Activated CD8-positive, alpha-beta memory T cell treated with anti-CD3 and anti-CD28 coated beads, Interleukin-2, amount 50 U/mL, for 4 hours (primary cell): Measurements from ENCODE around the gene MAPKAPK2.
"Not testable (repeated sequence)": the region's sequence is repeated elsewhere in the genome, so short reads cannot be mapped to it uniquely, and the experiment has no call there.

Experiments
- DNase-seq: peaks from one replicate; pipeline ENCODE4 v3.0.0-alpha.2; 2020

The MAPKAPK2 gene

GRCh38 chr1:206684478-206685333 lies at the start of gene MAPKAPK2:
MAPKAPK2 (plus strand) TSS chr1:206684905; CDS start chr1:206685230, 325 bp downstream.
- peak; percentile 75 for DNase-seq

GRCh38 chr1:206635080-206635977 lies 49.4 kb upstream of the MAPKAPK2 start, which contains the start of gene DYRK3:
DYRK3 (plus strand) TSS chr1:206635536; CDS start chr1:206635704, 168 bp downstream.
- DNase-seq: peak; percentile 93

- DNase-seq: no peak
Measured at GRCh38 chr1:206635978-206636345, 48.7 kb upstream of the MAPKAPK2 start.

DNA sequence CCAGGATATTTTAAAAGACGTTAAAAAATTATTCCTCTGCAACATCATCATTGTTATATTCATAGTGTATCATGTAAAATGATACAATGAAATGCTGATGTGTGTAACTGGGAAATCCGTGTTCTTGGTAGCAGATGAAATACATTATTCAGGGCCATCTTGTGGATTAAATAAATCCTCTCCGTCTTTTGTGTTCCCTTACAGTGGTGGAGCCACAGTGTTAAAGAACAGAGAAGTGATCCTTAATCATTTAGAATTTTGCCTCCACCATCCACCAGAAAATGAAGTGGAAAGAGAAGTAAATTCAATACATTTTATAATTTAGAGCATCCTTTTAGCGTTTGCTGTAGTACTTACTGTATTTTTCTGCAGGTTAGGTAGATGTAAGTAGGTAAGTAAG lies 48.0 kb upstream of the MAPKAPK2 start:
- DNase-seq: no peak

GRCh38 chr1:206637605-206638004 lies 47.1 kb upstream of the MAPKAPK2 start:
- DNase-seq: no peak

DNA sequence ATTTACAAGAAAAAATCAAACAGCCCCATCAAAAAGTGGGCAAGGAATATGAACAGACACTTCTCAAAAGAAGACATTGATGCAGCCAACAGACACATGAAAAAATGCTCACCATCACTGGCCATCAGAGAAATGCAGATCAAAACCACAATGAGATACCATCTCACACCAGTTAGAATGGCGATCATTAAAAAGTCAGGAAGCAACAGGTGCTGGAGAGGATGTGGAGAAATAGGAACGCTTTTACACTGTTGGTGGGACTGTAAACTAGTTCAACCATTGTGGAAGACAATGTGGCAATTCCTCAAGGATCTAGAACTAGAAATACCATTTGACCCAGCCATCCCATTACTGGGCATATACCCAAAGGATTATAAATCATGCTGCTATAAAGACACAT lies 42.6 kb upstream of the MAPKAPK2 start:
- DNase-seq: not testable (repeated sequence)

GRCh38 chr1:206643118-206643698 lies 41.5 kb upstream of the MAPKAPK2 start:
- no peak for DNase-seq

DNA sequence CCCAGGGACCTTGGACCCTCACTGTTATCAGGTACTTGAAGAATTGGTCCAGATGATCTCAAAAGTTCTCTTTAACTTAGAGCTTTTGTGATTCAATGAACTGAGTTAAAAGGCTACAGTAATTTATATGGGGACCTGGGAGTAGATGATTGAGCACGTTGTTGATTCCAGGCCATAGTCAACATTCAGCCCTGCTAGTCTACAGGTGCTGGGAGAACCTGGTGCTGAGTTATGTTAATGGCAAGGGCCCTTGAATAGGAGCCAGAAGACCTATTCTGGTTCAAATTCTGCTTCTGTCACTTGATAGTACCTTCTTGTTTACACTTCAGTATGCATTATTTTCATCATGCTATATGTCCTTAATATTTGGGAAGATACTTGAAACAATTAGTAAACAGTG lies 38.2 kb upstream of the MAPKAPK2 start:
- DNase-seq: no peak

- no peak for DNase-seq
Measured at GRCh38 chr1:206647224-206647623, 37.5 kb upstream of the MAPKAPK2 start.

DNA sequence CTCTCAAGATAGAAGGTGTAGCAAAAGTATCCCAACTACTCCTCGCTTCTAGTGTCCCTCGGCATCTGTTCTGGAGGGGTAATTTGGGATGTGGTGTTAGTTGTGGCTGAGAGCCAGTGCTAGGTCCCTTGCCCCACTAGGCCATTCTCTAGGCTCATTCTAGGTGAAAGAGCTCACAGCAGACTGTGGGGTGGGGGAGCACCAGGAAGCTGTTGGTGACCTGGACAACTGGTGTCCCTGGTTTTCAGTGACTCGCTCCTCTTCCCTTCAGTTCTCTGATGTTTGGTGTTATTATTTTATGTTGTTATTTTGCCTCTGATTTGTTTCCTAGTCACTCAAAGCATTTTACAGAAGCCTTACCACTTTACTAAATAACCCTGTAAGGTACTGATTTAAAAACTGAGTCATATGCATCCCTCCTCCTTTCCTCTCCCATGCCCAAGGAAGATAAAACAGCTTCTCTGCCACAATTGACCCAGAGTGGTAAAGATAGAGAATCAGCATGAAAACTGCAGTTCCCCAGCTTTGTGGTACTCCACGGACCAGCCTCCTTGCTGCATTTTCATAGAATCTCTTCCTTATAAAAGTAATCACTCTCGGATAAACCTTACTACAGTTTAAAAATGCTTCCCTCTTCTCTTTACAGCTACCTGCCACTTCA lies 35.3 kb upstream of the MAPKAPK2 start:
- no peak for DNase-seq

GRCh38 chr1:206651014-206651413 lies 33.7 kb upstream of the MAPKAPK2 start:
- no peak for DNase-seq

GRCh38 chr1:206651958-206652890 lies 32.5 kb upstream of the MAPKAPK2 start:
- DNase-seq: no peak

- DNase-seq: no peak
Measured at GRCh38 chr1:206653715-206654459, 30.8 kb upstream of the MAPKAPK2 start.

- DNase-seq: no peak
Measured at GRCh38 chr1:206654828-206655227, 29.9 kb upstream of the MAPKAPK2 start.

DNA sequence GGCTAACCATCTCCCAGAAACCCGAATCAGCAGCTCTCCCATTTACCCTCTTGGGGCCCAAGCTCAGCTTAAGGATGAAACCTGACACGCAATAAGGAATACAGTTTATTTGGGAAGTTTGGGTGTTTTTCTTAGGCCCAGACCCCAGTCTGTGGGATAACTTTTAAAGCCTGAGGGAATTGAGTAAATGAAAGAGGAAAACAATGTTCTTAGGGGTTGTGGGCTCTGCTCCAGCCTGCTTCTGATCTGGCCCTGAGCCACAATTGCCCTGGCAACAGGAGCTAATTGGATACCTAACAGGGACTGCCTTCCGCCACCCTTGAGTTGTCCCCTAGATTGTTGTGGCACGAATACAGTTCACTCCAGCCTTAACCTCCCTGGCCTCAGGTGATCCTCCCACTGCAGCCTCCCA lies 29.2 kb upstream of the MAPKAPK2 start:
- no peak for DNase-seq

DNA sequence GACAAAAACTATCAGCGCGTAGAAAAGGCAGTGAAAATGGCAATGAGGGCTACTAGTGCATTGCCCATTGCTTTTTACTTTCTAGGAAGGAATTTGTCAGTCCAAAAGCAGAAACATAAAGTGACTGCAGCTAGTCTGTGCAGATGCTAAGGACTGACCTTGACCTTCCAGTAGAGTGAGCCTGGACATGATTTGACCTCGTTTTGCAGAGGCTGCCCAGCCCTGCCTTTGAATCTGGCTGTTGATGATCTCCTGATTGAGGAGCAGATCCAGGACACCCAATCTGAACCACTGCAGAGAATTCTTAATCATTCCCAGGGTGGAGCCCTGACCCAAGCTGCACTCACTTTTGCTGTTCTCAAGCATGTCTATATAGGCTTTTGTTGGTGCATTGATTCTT lies 27.8 kb upstream of the MAPKAPK2 start:
- DNase-seq: no peak

- DNase-seq: no peak
Measured at GRCh38 chr1:206657751-206658150, 27.0 kb upstream of the MAPKAPK2 start.

DNA sequence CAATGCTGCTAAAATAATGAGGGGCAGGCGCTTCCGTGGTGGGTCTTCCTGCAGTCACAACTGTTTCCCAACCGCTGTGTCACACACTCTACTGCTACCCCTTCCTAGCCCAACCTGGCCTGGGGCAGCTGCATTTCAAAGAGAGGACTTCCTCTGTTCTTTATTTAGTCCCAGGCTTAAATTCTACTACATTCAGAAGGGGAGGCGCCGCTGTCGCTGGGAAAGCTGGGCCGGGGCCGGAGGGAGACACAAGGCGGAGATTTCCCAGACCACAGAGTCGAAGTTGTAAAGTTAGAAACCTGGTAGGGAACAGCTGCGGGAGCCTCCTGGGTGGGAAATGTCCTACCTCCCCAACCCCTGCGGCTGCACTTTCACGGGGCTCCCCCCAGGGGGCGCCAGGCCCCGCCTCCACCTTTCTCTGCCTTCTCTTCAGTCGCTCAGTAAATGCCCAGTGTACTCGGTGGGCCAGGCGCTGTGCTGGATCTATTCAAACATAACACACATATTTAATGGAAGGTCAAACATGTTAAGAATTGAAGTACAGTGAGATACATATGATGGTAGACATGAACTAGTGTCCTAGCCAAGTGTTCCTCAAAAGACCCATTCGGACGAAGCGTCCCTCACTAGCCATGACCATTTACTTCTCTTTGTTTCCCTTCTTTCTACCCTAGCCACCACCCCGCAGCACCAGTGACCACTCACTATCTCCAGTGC lies 26.3 kb upstream of the MAPKAPK2 start:
- DNase-seq: peak; percentile 35

GRCh38 chr1:206658981-206659273 lies 25.8 kb upstream of the MAPKAPK2 start:
- DNase-seq: no peak

DNA sequence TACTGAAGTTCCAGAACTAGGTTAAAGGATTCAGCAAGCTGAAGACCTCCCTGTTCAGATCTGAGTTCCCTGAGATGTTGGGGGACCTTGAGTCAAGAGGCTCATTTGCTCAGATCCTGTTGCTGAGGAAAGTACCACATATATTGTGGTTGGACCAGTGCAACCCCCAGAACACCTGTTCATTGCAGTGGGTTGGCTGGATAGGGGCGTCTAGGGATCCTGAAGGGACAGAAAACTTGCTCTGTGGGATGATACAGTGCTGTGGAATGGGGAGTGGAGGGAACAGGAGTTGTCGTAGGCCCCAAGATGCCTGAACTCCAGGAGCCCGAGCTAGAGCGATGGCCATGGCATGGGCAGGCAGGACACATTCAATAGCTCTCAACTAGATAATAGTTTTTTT lies 24.6 kb upstream of the MAPKAPK2 start:
- DNase-seq: no peak
